NCI-H1048 (cell line): ENCODE measurements around the gene IFT80.
"Not testable (repeated sequence)": the region's sequence is repeated elsewhere in the genome, so short reads cannot be mapped to it uniquely, and the experiment has no call there.

Experiments used
- DNase-seq: peaks from one replicate; lab custom pipeline; 2025; lab: John Stamatoyannopoulos, UW

Gene IFT80

DNA sequence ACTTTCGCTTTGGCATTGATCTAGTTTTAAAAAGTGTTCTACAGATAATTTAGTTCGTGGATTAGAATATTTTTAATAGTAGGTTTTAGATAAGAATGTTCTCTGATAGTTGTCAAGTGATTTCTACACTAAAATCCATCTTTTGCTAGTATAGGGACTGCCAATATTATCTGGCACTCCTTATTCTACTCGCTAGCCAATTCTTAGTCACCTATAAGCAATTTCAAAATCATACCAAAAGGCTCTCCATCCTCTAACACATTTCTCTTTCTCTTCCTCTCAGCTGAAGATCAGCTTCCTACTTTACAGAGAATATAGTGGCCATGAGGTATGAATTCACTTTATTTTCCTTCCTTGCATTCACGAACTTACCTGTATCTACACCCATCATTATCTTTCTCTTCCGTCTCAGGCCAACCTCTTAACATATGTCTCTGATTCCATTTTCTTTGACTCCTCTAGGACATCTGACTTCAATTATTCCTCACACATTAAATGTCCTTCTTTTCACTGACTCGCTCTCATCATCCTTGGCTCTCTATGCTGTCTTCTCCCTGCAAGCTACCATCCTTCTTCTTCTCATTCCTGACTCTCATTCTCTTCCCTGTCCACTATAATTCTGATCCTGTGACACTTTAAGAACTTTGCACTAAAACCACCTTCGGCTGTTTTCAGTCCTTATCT, 138.3 kb downstream of the IFT80 start:
- DNase-seq = no peak

DNA sequence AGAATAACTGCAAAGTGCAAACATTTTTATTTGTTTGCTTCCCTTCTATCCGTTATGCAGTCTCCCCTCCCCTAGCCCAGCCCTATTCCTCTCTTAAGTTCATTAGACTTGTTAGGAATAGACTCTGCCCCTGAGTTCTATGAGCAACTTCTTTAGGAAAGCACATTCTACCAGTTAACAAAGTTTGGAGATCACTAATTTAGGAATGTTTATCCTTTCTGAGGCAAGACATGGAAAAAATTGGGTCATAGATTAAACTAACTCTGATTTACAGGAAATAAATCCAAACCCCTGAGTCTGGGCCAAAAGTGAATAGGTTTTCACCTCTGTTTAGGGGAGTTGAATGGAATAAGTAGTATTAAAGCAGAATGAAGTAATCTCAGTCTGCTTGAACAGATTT, 139.4 kb downstream of the IFT80 start:
- no peak for DNase-seq

- DNase-seq = no peak
Measured at GRCh38 chr3:160257606-160258005, 141.4 kb downstream of the IFT80 start.

- no peak for DNase-seq
Measured at GRCh38 chr3:160253298-160253697, 145.7 kb downstream of the IFT80 start.

DNA sequence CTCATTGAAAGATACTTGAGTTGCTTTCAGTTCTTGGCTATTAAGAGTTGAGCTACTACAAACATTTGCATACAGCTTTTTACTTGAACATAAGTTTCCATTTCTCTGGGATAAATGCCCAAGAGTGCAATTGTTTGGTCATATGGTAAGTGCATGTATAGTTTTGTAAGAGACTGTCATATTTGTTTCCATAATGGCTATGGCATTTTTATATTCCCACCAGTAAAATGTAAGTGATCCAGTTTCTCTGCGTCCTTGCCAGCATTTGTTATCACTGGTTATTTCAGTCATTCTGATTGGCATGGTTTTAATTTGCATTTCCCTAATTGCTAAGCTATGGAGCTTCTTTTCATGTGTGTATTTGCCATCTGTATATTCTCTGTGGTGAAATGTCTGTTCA, 151.3 kb downstream of the IFT80 start:
- no peak for DNase-seq

DNA sequence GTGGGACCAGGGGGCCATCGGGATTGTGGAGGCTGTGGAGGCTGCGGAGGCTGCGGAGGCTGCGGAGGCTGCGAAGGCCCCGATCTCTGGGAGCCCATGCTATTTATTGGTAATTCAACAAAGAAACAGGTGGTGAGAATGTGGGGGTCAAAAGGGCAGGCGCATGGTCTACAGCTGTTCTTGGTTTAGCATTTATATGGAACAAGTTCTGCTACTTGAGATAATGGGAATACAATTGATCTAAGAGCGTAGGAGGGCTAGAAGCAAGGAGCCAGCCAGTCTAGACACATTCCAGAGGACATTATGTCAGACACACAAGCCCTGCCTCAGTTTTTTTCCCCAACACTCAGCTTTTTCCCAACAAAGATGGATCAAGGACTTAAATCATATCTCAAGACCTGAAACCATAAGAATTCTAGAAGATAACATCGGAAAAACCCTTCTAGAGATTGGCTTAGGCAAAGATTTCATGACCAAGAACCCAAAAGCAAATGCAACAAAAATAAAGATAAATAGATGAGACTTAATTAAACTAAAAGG, 153.7 kb downstream of the IFT80 start:
- DNase-seq = no peak

- not testable (repeated sequence) for DNase-seq
Measured at GRCh38 chr3:160240719-160241118, 158.3 kb downstream of the IFT80 start.

GRCh38 chr3:160232014-160232413, 167.0 kb downstream of the IFT80 start:
- DNase-seq = no peak

- no peak for DNase-seq
Measured at GRCh38 chr3:160227419-160227818, 171.6 kb downstream of the IFT80 start.

- no peak for DNase-seq
Measured at GRCh38 chr3:160226026-160226907, 172.8 kb downstream of the IFT80 start.

GRCh38 chr3:160225176-160226025, 173.6 kb downstream of the IFT80 start, which contains the start of gene C3orf80:
Gene C3orf80, plus strand, starts transcription at chr3:160225422. Its CDS starts 214 bp downstream, at chr3:160225636.
- no peak for DNase-seq

GRCh38 chr3:160224811-160225175, 174.2 kb downstream of the IFT80 start:
- no peak for DNase-seq

- DNase-seq = no peak
Measured at GRCh38 chr3:160224256-160224655, 174.8 kb downstream of the IFT80 start.

DNA sequence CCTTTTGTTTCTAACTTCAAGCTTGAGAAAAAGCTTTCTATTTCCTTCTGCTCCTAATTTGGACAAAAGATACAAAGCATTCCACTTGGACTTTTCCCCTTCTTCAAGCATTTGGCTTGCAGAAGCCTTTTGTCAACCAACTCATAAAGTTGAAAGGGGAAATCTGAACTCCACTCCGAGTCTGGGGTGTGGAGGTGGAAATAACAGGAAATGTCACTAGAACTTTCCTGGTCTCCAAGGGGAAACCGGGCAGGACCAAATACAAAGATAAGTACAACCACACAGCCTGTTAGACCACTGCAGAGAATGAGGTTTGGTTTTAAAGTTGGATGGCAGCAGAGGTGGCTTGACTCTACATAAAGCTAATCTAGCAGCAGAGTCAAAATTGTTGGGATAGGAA, 178.0 kb downstream of the IFT80 start:
- no peak for DNase-seq

GRCh38 chr3:160220038-160220437, 179.0 kb downstream of the IFT80 start:
- no peak for DNase-seq

DNA sequence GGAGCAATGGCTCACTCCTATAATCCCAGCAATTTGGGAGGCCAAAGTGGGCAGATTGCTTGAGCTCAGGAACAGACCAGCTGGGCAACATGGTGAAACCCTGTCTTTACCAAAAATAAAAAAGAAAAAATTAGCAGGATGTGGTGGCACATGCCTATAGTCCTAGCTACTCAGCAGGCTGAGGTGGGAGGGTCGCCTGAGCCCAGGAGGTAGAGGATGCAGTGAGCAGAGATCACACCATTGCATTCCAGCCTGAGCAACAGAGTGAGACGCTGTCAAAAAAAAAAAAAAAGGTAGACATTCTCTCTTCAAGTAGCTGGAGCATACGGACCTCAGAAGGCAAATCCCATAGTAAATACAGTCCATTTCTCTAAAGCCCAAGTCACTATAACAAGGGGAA, 180.9 kb downstream of the IFT80 start:
- no peak for DNase-seq

DNA sequence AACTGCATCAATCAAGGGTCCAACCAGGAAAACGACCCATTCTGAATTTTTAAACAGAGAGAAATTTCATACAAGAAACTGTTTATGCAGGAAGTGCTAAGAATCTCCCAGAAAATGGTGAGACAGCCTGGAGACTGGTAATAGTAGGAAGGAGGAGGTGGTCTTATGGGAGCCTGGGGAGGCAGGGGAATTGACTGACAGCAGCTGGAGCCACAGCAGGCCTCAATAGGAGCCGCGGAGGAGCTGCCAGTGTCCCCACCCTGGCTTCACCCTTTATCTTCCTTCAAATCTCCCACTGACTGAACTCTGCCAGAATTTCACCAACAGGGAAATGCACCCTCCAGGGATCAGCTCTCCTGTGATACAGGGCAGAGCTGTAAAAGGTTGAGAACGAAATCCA, 181.3 kb downstream of the IFT80 start:
- DNase-seq = no peak

DNA sequence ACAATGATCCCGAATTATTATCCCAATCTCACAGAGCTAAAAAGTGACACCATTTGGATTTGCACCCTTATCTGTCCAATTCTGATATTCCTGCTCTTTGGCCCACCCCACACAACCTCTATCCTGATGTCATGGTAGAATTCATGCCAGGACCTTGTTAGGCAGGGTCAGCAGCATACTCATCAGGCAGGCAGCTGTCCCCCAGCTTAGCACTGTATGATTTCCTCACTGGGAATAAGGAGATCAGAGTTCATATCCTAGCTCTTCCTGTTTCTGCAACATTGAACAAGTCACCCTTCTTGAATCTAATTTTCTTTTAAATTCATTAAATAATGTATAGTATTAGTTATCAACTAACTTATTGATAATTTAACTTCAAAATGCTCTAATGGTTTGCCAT, 185.8 kb downstream of the IFT80 start:
- no peak for DNase-seq

DNA sequence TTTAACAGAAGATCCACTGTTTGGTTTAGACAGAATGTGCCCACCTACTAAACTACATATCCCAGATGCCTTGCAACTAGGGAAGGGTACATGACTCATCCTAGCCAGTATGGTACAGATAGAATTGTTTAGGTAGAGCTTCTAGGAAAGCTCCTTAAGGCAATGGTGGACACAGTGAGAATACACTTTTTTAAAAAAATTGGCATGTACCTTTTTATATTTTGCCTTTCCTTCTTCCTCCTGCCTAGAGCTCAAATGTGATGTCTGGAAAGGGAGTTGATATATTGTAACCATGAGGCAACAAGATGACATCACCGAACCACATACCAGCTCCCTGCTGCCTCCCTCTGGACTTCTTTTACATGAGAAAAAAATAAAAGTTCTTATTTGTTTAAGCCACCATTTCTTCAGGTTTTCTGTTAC, 188.2 kb downstream of the IFT80 start:
- DNase-seq = no peak

GRCh38 chr3:160210341-160210740, 188.7 kb downstream of the IFT80 start:
- no peak for DNase-seq
